NCI-H1105 (cell line): ENCODE data around the gene EHMT1.

Source experiments
- DNase-seq: peaks from one replicate; lab custom pipeline; 2025; lab: John Stamatoyannopoulos, UW

EHMT1 gene

GRCh38 chr9:137787786-137788505, 169.1 kb downstream of the EHMT1 start:
- no peak for DNase-seq

GRCh38 chr9:137788561-137789294, 169.9 kb downstream of the EHMT1 start:
- no peak for DNase-seq

GRCh38 chr9:137789295-137789895, 170.6 kb downstream of the EHMT1 start:
- DNase-seq: no peak

- DNase-seq: no peak
These were observed 173.1 kb downstream of the EHMT1 start for GRCh38 chr9:137791947-137792346.

DNA sequence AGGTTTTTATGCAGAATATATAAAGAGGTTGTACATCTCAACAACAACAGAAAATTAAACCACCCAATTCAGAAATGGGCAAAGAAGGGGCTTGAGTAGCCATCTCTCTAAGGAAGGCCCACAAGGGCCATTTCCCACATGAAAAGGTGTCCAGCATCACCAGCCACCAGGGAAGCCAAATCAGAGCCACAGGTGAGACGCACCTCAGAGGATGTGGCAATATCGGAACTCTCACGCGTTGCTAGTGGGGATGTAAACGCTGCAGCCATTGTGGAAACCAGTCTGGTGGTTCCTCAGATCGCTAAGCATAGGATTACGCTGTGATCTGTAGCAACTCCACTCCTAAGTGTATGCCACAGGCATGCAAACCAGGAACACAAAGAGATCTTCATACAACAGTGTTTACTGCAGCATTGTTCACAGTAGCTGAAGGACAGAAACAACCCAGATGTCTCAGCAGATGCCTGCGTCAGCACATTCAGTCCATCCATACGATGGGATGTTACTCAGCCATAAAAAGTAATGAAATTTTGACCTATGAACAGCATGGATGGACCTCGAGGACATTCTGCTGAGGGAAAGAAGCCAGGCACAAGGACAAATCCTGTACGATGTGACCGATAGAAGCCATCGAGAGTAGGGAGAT, 174.5 kb downstream of the EHMT1 start:
- DNase-seq: no peak

- no peak for DNase-seq
These were observed 176.4 kb downstream of the EHMT1 start for GRCh38 chr9:137795156-137795666.

DNA sequence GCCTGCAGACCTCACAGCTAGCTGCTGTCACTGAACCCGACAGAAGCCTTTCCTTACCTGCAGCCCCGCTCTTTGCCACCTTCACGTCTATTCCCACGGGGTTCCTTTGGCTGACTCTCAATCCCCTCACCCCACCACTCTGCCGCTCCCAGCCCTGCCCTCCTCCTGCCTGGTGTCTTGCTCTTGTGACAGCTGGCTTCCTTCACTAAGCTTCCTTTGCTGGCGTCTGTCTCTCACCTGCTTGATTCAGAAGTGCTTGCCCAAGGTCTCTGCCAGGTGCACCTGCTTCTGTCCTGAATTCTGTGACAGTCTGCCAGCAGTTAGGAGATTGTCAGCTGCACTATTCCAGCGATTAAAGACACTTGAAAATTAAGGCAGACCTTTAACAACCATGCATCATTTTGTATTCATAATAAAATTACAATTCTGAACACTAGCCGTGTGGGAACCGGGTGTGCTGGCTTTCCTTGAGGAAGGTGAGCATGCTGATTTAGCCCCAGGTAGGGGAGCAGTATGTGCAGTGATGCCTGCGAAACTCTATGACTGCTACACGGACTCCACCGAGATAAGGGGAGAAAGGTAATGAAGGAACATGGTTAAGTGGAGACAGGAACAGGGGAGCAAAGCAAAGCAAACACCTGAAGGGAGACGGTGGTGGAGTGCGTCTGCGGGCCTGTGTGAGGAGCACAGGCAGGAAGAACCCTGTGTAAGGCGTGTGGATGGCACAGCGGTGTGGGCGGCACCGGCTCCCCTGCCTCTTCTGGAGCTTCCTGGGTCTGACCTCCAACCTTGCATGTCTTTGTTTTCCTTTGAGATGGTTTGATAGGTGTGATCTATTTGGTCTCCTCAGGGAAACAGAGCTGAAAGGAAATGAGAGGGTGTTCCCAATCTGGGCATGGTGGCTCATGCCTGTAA, 178.7 kb downstream of the EHMT1 start:
- DNase-seq: peak; percentile 84

GRCh38 chr9:137798142-137798541, 179.3 kb downstream of the EHMT1 start:
- DNase-seq: no peak

DNA sequence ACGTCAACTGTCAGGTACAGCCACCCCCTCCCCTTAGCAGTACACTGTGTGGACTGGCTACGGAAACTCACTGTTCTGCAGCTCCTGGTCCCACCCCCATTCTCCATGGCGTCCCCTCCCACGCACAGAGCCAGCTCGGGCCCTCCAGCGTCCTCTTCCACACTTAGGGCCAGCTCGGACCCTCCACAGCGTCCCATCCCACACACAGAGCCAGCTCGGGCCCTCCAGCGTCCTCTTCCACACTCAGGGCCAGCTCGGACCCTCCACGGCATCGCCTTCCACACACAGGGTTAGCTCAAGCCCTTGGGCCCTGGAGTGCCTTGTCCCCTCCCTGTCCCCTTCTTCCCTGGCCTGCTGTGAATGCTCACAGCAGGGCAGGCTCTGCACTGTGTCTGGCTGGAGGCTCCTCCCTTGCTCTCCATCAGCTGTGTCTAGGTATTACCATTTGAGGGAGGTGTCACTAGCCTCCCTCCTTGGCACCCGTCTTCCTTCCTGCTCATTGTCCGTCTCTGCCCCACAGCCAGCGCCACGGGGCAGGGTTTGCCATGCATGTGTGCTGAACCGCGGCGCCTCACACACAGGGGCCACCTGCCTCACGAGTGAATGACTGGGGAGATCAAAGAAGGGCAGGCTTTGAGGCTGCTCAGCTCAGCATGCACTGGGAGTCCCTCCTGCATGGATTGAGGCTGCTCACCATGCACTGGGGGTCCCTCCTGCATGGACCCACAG, 180.3 kb downstream of the EHMT1 start:
- DNase-seq: no peak

- DNase-seq: no peak
These were observed 180.8 kb downstream of the EHMT1 start for GRCh38 chr9:137799630-137799983.

GRCh38 chr9:137800196-137801022, 181.6 kb downstream of the EHMT1 start:
- no peak for DNase-seq

DNA sequence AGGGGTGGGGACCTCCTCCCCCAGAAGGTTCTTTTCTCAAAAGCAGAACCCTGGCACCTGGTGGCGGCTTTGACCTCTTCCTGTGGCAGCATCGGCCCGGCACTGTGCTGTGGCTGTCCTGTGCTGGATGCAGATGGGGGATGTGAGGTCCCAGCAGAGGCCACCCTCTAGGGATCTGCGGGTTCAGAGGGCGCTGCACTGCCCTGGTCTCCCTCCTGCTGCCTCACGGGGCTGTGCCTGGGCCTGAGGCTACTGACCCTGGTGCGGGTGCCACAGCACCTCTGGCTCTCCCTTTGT, 182.2 kb downstream of the EHMT1 start:
- no peak for DNase-seq

DNA sequence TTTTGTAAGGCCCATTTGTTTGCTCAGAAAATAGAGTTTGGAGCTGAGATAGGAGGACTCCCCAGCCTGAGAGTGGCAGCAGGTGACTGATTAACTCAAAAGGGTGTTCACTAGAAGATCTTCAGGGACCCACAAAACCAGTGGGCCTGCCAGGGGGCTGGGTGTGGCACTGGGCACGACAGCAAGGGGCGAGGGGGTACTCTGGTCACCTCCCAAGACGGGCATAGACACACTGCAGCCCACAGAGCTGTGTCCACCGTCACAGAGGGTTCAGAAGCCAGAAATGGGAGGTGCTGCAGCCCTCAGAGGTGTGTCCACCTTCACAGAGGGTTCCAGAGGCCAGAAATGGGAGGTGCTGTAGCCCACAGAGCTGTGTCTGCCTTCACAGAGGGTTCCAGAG, 183.2 kb downstream of the EHMT1 start:
- no peak for DNase-seq

DNA sequence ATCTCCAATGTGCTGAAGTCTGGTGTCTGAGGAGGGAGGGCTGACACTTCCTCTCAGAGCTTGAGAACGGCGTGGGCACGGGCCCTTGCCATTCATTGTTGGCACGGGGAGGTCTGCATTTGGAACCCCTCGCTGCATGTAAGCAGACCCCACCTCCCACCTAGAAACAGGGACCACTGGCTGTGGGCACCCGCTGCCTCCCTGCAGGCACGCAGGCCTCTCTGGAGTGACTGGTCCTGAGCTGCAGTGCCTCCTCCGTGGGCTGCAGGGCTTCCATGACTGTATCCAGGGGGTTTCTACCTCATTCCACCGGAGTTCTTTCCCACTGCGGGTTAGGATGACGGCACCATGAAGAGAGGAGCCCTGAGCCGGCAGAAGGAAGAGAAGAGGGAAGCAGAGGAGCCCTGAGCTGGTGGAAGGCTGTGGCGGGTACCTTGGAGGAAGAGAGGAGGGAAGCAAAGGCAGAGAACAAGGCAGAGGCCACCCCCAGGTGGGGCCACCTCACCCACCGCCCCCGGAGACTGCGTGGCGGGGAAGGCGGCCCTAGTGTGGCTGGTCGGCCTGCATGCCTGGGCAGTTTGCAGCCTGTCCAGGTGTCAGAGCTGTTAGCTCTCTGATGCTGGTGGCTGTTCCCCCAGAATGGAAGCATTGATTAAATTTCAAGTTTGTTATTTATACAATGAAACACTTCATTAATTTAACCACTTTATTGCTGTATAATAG, 183.9 kb downstream of the EHMT1 start:
- DNase-seq: no peak

- no peak for DNase-seq
These were observed 186.3 kb downstream of the EHMT1 start for GRCh38 chr9:137804908-137805630.

DNA sequence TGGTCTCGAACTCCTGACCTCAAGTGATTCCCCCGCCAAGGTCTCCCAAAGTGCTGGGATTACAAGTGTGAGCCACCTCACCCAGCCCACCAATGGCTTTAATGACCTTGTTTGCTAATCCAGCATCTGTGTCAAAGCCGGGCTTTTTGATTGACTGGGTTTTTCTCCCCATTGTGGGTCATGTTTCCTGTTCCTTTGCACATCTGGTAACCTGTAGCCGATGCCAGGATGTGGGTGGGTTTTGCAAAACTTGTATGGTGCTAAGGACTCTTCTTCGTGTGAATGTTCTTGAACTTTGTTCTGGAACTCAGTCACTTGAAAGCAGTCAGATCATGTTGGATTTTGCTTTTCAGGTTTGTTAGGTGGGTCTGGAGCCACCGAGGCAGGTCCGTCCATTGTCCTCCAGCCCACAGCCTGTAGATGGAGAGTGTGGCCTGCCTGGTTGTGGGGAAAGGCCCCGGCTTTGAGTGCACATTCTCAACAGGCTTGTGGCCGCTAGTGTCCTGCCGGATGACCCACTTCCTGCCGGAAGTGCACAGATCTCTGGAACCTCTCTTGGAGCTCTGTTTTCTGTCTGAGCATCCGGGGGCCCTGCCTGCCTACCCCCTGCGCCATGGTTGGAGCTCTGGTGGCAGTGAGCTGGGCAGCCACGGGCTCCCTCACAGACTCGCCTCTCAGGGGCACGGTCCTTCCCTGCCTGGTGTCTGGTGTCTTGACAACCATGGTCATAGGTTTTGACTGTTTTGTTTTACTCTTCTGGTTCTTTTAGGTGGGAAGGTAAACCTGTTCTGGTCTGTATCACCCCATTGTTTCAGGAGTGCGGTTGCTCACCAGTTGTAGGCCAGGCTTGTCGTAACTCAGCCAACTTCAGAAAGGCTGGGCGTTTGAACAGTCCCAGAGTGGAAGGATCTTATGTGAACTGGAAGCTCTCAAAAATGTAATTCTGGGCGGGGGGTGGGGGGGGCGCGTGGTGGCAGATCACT, 189.2 kb downstream of the EHMT1 start:
- DNase-seq: no peak

DNA sequence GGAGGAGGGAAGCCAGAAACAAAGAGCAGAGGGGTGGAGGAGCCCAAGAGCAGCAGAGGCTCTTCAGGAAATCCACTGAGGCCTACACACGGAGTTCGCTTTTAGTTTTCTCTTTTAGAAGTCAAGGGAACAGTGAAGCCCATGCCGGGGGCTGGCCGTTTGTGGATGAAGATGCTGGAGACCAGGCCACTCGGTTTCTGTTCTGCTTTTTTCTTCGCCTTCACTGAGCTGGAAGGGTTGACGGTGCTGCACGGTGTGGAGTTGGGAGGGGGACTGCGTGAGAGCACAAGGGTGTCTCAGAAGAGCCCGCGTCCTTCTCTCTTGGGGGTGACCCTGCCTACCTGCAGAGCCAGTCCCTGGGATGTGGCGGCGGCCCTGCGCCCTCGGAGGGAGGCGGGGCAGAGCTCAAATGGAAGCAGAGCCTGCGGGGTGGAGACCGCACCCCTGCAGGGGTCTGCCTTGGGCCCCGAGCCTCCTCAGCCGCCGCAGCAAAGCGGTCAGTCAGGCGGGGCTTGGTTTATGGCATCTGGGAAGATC, 190.3 kb downstream of the EHMT1 start:
- DNase-seq: no peak
